Measurements from ENCODE around the gene AXDND1.
"Not testable (repeated sequence)": the region's sequence is repeated elsewhere in the genome, so short reads cannot be mapped to it uniquely, and the experiment has no call there.

Gene AXDND1

DNA sequence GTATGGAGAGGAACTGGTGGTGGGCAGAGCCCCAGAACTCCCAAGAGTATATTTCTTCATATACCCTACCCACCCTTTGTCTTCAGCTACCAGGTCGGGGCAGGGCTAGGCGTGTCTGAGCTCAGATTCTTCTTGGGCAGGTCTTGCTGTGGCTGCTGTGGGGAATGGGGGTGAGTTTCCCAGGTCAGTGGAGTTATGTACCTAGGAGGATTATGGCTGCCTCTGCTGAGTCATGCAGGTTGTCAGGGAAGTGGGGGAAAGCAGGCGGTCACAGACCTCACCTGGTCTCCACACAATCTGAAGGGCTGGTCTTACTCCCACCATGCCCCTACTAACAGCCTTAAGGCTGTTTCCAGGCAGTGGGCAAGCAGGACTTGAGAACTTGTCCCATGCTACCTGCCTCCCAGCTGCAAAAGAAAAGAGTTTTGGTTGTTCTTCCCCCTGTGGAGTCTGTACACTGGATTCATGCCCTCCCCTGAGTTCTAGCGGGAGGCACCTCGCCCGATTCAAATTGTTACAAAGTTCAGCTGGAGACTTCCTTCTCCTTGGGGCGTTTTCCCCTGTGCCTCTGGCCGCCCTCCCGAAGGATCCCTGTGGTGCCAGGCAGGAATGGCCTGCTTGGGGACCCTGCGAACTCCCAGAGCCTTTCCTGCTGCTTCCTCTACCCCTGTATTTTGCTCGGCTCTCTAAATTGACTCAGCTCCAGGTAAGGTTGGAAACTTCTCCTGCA, 151.4 kb downstream of the AXDND1 start:
- H3K4me2 ChIP-seq (ENCODE audit: low read length) = no peak overlapping the region
- no peak overlapping the region for H2BK12ac ChIP-seq (ENCODE audit: low read length)
- no peaks in the 10 kb centered on the region for H3K4me1 ChIP-seq (ENCODE audit: control insufficient read depth in 1 of 2, insufficient read depth in 2 of 2, low read length in 2 of 2)
- H3K4ac ChIP-seq (ENCODE audit: low read depth, low read length) = no peak overlapping the region
- H3K27me3 ChIP-seq (ENCODE audit: insufficient read depth, low read length) = no peaks in the 10 kb centered on the region
- no peak overlapping the region for H3K4me3 ChIP-seq (ENCODE audit: low read depth, low read length)
- no peak overlapping the region for H4K91ac ChIP-seq (ENCODE audit: low read depth, low read length)
- no peak overlapping the region for H3K9ac ChIP-seq (ENCODE audit: low read length)
- no peak overlapping the region for H4K12ac ChIP-seq (ENCODE audit: low read depth, low read length)
- no peak overlapping the region for H4K8ac ChIP-seq (ENCODE audit: low read depth, low read length)
- H3K27ac ChIP-seq (ENCODE audit: low read depth, low read length) = no peak overlapping the region
- H3K9me3 ChIP-seq (ENCODE audit: insufficient read depth, low read depth, low read length) = no peaks in the 10 kb centered on the region
- no peak overlapping the region for H3K18ac ChIP-seq (ENCODE audit: low read length)
- no peak overlapping the region for H2BK5ac ChIP-seq (ENCODE audit: low read depth, low read length, poor library complexity)
- H3K23ac ChIP-seq (ENCODE audit: low read length) = no peak overlapping the region
- no peak for DNase-seq
- H3K36me3 ChIP-seq (ENCODE audit: control insufficient read depth in 1 of 2, insufficient read depth in 2 of 2, low read length in 2 of 2) = no peaks in the 10 kb centered on the region
- no peaks in the 10 kb centered on the region for H3K79me1 ChIP-seq (ENCODE audit: low read length)
- H2AK5ac ChIP-seq (ENCODE audit: low read length) = no peak overlapping the region
- WGBS (ENCODE audit: extremely low coverage, insufficient coverage, insufficient read length) = no CpG with 5 or more reads among the region's 11 CpGs
- H2AFZ ChIP-seq (ENCODE audit: insufficient read depth, low read length, poor library complexity) = no peak overlapping the region
- H3K79me2 ChIP-seq (ENCODE audit: control insufficient read depth, insufficient read depth, low read length, poor library complexity) = no peaks in the 10 kb centered on the region
- no peak overlapping the region for H3K14ac ChIP-seq (ENCODE audit: low read length)
- no peak overlapping the region for H2BK120ac ChIP-seq (ENCODE audit: insufficient read depth, low read length, poor library complexity)

GRCh38 chr1:179518544-179518943, 152.8 kb downstream of the AXDND1 start:
- not testable (repeated sequence) for H2AFZ ChIP-seq (ENCODE audit: insufficient read depth, low read length, poor library complexity); H3K27me3 ChIP-seq (ENCODE audit: insufficient read depth, low read length); H2BK120ac ChIP-seq (ENCODE audit: insufficient read depth, low read length, poor library complexity); H3K18ac ChIP-seq (ENCODE audit: low read length); H3K9me3 ChIP-seq (ENCODE audit: insufficient read depth, low read depth, low read length); H4K91ac ChIP-seq (ENCODE audit: low read depth, low read length); H3K14ac ChIP-seq (ENCODE audit: low read length); H3K27ac ChIP-seq (ENCODE audit: low read depth, low read length); H2BK12ac ChIP-seq (ENCODE audit: low read length); H3K79me1 ChIP-seq (ENCODE audit: low read length); H3K4ac ChIP-seq (ENCODE audit: low read depth, low read length); H4K12ac ChIP-seq (ENCODE audit: low read depth, low read length); H3K9ac ChIP-seq (ENCODE audit: low read length); DNase-seq; H3K4me1 ChIP-seq (ENCODE audit: control insufficient read depth in 1 of 2, insufficient read depth in 2 of 2, low read length in 2 of 2); H3K23ac ChIP-seq (ENCODE audit: low read length); H3K36me3 ChIP-seq (ENCODE audit: control insufficient read depth in 1 of 2, insufficient read depth in 2 of 2, low read length in 2 of 2); H2AK5ac ChIP-seq (ENCODE audit: low read length); H3K4me2 ChIP-seq (ENCODE audit: low read length); H3K4me3 ChIP-seq (ENCODE audit: low read depth, low read length); H2BK5ac ChIP-seq (ENCODE audit: low read depth, low read length, poor library complexity); H4K8ac ChIP-seq (ENCODE audit: low read depth, low read length); H3K79me2 ChIP-seq (ENCODE audit: control insufficient read depth, insufficient read depth, low read length, poor library complexity)
- no CpG with 5 or more reads among the region's 1 CpG for WGBS (ENCODE audit: extremely low coverage, insufficient coverage, insufficient read length)

DNA sequence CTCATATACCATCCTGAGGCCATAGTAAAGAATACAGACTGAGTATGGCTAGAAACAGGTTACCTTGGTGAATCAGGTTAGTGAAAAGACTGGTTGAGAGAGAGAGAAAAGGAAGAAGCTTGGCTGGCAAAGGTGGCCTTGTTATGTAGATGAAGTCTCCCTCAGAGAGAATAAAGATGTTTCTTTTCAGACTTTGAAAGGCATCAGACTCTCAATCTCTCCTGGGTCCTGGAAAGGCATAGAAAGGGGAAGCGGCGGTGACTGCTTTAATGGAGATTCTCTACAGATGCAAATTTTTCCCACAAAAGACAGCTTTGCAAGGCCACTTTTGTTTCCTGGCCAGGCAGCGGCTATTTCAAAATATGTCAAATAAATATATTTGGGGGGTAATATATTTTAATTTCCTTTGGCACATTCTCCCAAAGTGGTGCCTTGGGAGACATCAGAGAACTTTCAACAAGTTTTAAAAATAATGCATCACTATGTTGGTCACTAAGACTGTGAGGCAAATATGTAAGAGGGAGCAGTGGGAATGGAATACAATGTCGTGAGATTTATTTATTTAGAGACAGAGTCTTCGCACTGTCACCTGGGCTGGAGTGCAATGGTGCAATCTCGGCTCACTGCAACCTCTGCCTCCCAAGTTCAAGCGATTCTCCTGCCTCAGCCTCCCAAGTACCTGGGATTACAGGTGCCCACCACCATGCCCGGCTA, 163.9 kb downstream of the AXDND1 start:
- Histone ChIP-seq H3K79me1 (ENCODE audit: low read length) (no peaks in the 10 kb centered on the region), H3K23ac (ENCODE audit: low read length) (no peak overlapping the region), H4K8ac (ENCODE audit: low read depth, low read length) (no peak overlapping the region), H3K9me3 (ENCODE audit: insufficient read depth, low read depth, low read length) (no peaks in the 10 kb centered on the region), H3K79me2 (ENCODE audit: control insufficient read depth, insufficient read depth, low read length, poor library complexity) (no peaks in the 10 kb centered on the region), H3K9ac (ENCODE audit: low read length) (no peak overlapping the region), H3K14ac (ENCODE audit: low read length) (no peak overlapping the region), H3K4me2 (ENCODE audit: low read length) (no peak overlapping the region), H4K12ac (ENCODE audit: low read depth, low read length) (no peak overlapping the region), H2BK12ac (ENCODE audit: low read length) (no peak overlapping the region), H3K4me1 (ENCODE audit: control insufficient read depth in 1 of 2, insufficient read depth in 2 of 2, low read length in 2 of 2) (no peaks in the 10 kb centered on the region), H2BK5ac (ENCODE audit: low read depth, low read length, poor library complexity) (no peak overlapping the region), H4K91ac (ENCODE audit: low read depth, low read length) (no peak overlapping the region), H3K4ac (ENCODE audit: low read depth, low read length) (no peak overlapping the region), H3K36me3 (ENCODE audit: control insufficient read depth in 1 of 2, insufficient read depth in 2 of 2, low read length in 2 of 2) (no peaks in the 10 kb centered on the region), H2AFZ (ENCODE audit: insufficient read depth, low read length, poor library complexity) (no peak overlapping the region), H3K18ac (ENCODE audit: low read length) (no peak overlapping the region), H3K27ac (ENCODE audit: low read depth, low read length) (no peak overlapping the region), H3K27me3 (ENCODE audit: insufficient read depth, low read length) (no peaks in the 10 kb centered on the region), H3K4me3 (ENCODE audit: low read depth, low read length) (no peak overlapping the region), H2BK120ac (ENCODE audit: insufficient read depth, low read length, poor library complexity) (no peak overlapping the region), H2AK5ac (ENCODE audit: low read length) (no peak overlapping the region)
- no peak for DNase-seq
- no CpG with 5 or more reads among the region's 8 CpGs for WGBS (ENCODE audit: extremely low coverage, insufficient coverage, insufficient read length)

DNA sequence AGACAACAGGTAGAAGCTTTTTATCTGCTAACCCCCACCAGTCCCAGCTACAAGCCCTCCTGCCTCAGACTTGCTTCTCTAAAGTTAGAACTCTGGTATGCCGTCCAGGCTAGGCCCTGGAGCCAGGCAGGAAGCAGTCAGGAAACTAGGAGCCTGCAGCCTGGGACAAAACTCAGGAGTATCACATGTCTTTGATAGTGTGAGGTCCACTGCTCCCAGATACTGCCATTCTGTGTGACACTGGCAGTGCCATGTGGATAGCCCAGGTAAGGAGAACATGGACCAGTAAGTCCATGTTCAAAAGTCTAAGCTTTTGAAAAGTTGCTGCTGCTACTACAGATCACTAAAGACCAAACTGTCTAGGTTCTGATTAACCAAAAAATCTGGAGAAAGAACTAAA, 164.6 kb downstream of the AXDND1 start:
- no peak overlapping the region for H2BK5ac ChIP-seq (ENCODE audit: low read depth, low read length, poor library complexity)
- no peak overlapping the region for H3K4me3 ChIP-seq (ENCODE audit: low read depth, low read length)
- WGBS (ENCODE audit: extremely low coverage, insufficient coverage, insufficient read length) = no CpG with 5 or more reads among the region's 1 CpG
- H2BK12ac ChIP-seq (ENCODE audit: low read length) = no peak overlapping the region
- H3K79me1 ChIP-seq (ENCODE audit: low read length) = no peaks in the 10 kb centered on the region
- no peak overlapping the region for H3K4ac ChIP-seq (ENCODE audit: low read depth, low read length)
- no peaks in the 10 kb centered on the region for H3K79me2 ChIP-seq (ENCODE audit: control insufficient read depth, insufficient read depth, low read length, poor library complexity)
- H3K23ac ChIP-seq (ENCODE audit: low read length) = no peak overlapping the region
- H2AK5ac ChIP-seq (ENCODE audit: low read length) = no peak overlapping the region
- no peak overlapping the region for H4K12ac ChIP-seq (ENCODE audit: low read depth, low read length)
- no peak overlapping the region for H4K91ac ChIP-seq (ENCODE audit: low read depth, low read length)
- H3K14ac ChIP-seq (ENCODE audit: low read length) = no peak overlapping the region
- H3K18ac ChIP-seq (ENCODE audit: low read length) = no peak overlapping the region
- no peak overlapping the region for H4K8ac ChIP-seq (ENCODE audit: low read depth, low read length)
- no peaks in the 10 kb centered on the region for H3K27me3 ChIP-seq (ENCODE audit: insufficient read depth, low read length)
- H3K9me3 ChIP-seq (ENCODE audit: insufficient read depth, low read depth, low read length) = no peaks in the 10 kb centered on the region
- H2BK120ac ChIP-seq (ENCODE audit: insufficient read depth, low read length, poor library complexity) = no peak overlapping the region
- no peak overlapping the region for H3K27ac ChIP-seq (ENCODE audit: low read depth, low read length)
- no peak overlapping the region for H2AFZ ChIP-seq (ENCODE audit: insufficient read depth, low read length, poor library complexity)
- H3K4me1 ChIP-seq (ENCODE audit: control insufficient read depth in 1 of 2, insufficient read depth in 2 of 2, low read length in 2 of 2) = no peaks in the 10 kb centered on the region
- H3K4me2 ChIP-seq (ENCODE audit: low read length) = no peak overlapping the region
- no peak for DNase-seq
- no peak overlapping the region for H3K9ac ChIP-seq (ENCODE audit: low read length)
- H3K36me3 ChIP-seq (ENCODE audit: control insufficient read depth in 1 of 2, insufficient read depth in 2 of 2, low read length in 2 of 2) = no peaks in the 10 kb centered on the region
